GM12801 (cell line): ENCODE data around the gene MAGI1.

Source experiments
- CTCF ChIP-seq: IDR thresholded peaks from one replicate; pipeline ENCODE4 v1.5.1; 2011; ENCODE audit warnings: control low read depth; ENCODE audit not compliant: insufficient read length; ENCODE audit errors: extremely low read depth

Gene MAGI1

DNA sequence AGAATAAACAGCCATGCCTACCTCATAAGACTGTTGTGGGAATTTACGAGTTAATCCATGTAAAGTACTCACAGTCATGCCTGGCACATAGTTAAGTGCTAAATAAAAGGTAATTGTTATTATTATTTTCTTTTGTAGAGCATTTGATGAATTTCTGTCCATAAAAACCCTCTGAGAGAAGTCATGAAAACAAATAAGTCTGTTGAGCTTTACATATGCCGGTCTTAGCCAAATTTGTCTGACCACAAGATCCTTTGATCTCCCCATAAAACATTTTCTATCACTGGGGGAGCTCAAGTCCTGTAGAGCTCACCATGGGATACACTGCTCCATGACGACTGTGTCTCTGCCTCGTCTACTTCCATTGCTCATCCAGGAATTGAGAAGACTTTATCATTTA lies 114.0 kb downstream of the MAGI1 start:
- TF ChIP-seq CTCF = no peak

DNA sequence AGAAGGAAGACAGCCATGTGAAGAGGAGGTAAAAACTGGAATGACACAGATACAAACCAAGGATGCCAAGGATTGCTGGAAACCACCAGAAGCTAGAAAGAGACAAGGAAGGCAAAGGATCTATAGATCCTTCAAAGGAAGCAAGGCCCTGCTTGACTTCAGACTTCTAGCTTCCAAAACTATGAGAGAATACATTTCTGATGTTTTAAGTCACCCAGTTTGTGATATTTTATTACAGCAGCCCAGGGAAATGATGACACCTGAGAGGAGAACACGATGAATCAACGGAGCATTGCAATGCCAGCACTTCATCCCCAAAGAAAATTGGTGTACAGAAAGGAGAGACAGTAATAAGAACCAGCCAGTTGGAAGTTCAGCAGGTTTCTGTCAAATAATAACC lies 116.3 kb downstream of the MAGI1 start:
- no peak for TF ChIP-seq CTCF

DNA sequence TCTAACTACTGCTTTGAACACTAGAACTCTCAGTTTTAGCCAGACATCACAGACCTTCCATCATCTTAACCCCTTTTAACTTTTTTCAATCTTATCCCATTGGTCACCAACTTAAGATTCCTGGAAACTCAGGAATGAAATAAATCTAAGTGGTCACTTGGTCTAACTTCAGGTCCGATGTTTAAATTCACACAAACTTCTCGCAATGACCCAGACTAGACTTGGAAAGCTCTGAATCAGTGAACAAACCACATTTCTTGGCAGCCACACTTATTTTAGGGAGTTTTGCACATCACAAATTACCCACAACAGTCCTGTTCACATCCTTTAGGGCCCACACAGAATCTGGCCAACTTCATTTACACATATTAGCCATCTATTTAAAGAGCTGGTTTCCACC lies 118.9 kb downstream of the MAGI1 start:
- no peak for TF ChIP-seq CTCF

DNA sequence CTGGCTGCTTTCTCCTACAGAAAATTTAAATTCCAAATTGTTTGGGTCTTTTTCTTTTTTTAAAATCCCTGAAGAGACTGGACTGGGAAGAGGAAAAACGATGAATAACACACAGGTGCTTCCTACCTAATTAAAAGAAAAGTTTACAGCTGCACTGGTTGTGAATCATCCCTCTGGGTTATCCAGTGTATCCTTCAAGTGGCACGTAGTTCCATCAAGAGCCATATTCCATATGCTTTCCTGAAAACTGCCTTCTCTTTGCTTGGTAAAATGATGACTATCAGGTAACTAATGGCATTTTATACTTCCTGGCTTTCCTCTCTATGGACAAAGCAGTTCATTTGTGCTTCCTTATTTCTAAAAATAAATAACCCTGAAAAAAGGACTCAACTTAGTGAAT lies 123.2 kb downstream of the MAGI1 start:
- TF ChIP-seq CTCF = no peak

DNA sequence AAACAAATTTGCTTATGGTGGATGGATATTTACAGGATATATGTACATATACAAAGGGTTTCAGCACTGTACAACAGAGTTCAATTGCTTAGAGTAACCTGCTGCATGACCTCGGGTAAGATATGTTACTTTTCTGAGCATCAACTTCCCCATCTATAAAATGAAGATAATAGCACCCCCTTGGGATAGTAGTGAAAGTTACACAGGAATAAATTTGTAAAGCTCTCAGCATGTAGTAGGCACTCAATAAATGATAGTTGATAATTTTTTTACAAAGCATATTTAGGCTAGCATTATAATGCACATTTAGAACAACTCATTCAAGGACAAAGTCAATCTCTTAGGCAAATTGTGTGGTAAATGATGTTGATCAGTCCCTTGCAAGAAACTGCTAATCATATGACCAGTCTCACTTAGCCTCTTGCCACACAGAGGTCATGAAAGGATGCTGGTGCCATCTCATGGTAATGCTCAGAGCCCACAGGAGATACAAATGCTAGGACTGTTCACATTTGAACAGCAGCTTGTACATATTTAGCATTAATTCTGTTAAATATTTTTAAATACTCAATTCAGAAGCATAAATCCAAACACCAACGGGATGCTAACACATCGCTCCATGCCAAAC lies 123.9 kb downstream of the MAGI1 start:
- TF ChIP-seq CTCF = no peak

- no peak for TF ChIP-seq CTCF
Measured at GRCh38 chr3:65914032-65914739, 124.5 kb downstream of the MAGI1 start.

GRCh38 chr3:65912647-65913046 lies 126.1 kb downstream of the MAGI1 start:
- TF ChIP-seq CTCF = no peak
